K562 (cell line): Measurements from ENCODE around the gene SLC22A15. TPM values are rescaled to one million over a fixed set of nuclear protein-coding genes. Genes with fewer than 3 reads are reported as not detected.

ENCODE experiments used
- ATAC-seq: fragments of 200-7000 bp; cut with Tn5 transposase; 3 replicates; pipeline ENCODE4 v1.9.1; 2020; ENCODE audit warnings: moderate library complexity
- BruUV-seq: library from RNA; stranded (reverse); fragments of 400-500 nt; replicated peaks from 2 replicates; lab custom pipeline; 2021; lab: Mats Ljungman, UMichigan
- CTCF ChIA-PET: fragments of 300-600 bp; formaldehyde crosslinking; extraction: SDS; loops from one replicate; lab custom pipeline; 2021; ENCODE audit warnings: low intra/inter-chr PET ratio; lab: Yijun Ruan, JAX
- POLR2A ChIA-PET: fragments of 300-600, 350-650 bp; sonication (Branson Sonifier 250); formaldehyde crosslinking; extraction: SDS; loops from one replicate; lab custom pipeline; 2021; ENCODE audit warnings: antibody characterized with exemption, inconsistent platforms; lab: Yijun Ruan, JAX
- DNase-seq, 4 experiments: peaks; one replicate each; pipeline versions ENCODE4 v3.0.0 to v3.0.0-alpha.2; 2011 to 2018; ENCODE audit warnings: low spot score in 3 of 4, mixed read lengths in 3 of 4; ENCODE audit errors: extremely low read depth in 1 of 4
- FAIRE-seq: peaks from 2 replicates; lab custom pipeline; 2011; peaks lifted over from hg19 to GRCh38; lab: Jason Lieb, UNC
- H2AFZ ChIP-seq: 2 replicates; pipeline ENCODE4 v1.6.0; 2011; ENCODE audit warnings: low read depth, low read length, control low read depth, inconsistent platforms
- H3K27ac ChIP-seq: fragments of 200-600 bp; 3 replicates; pipeline ENCODE4 v1.8.0; 2011; ENCODE audit warnings: low read depth, mild to moderate bottlenecking, control low read depth, inconsistent platforms, low read length, moderate library complexity, mixed read lengths; ENCODE audit errors: extremely low read depth
- H3K27me3 ChIP-seq, 2 experiments: fragments of 300-600 bp in 1 of 2; 2 replicates in 1 of 2; 3 replicates in 1 of 2; pipeline versions ENCODE4 v1.6.0 to v1.8.0; 2011; ENCODE audit warnings: inconsistent platforms in 2 of 2, low read length in 2 of 2, mild to moderate bottlenecking in 1 of 2, mixed read lengths in 1 of 2, moderate library complexity in 1 of 2; ENCODE audit not compliant: control insufficient read depth in 2 of 2, insufficient read depth in 2 of 2
- H3K36me3 ChIP-seq: fragments of 300-600 bp; 3 replicates; pipeline ENCODE4 v1.8.0; 2011; ENCODE audit warnings: mild to moderate bottlenecking, low read length, inconsistent platforms; ENCODE audit not compliant: control insufficient read depth, insufficient read depth
- H3K4me1 ChIP-seq, 2 experiments: fragments of 200-600 bp in 1 of 2; replicated peaks in 1 of 2; 2 replicates in 1 of 2; 3 replicates in 1 of 2; pipeline versions ENCODE4 v1.5.1 to v1.8.0; 2011; ENCODE audit warnings: inconsistent platforms in 2 of 2, low read length in 2 of 2, mild to moderate bottlenecking in 1 of 2, mixed read lengths in 1 of 2, moderate library complexity in 1 of 2; ENCODE audit not compliant: control insufficient read depth in 2 of 2, insufficient read depth in 2 of 2
- H3K4me2 ChIP-seq: 2 replicates; pipeline ENCODE4 v1.6.1; 2011; ENCODE audit warnings: low read length, control low read depth, inconsistent platforms, mixed read lengths; ENCODE audit not compliant: insufficient read depth
- H3K4me3 ChIP-seq: fragments of 200-600 bp; sonication (generic), shearing (Covaris generic); 2 replicates; pipeline ENCODE4 v1.5.1; 2016; ENCODE audit warnings: control low read depth, inconsistent platforms
- H3K79me2 ChIP-seq: fragments of 200-600 bp; 3 replicates; pipeline ENCODE4 v1.8.0; 2011; ENCODE audit warnings: low read length, inconsistent platforms; ENCODE audit not compliant: control insufficient read depth, insufficient read depth
- H3K9ac ChIP-seq, 2 experiments: 2 replicates each; pipeline versions ENCODE4 v1.6.0 to v1.6.1; 2011; ENCODE audit warnings: low read depth in 2 of 2, low read length in 2 of 2, control low read depth in 1 of 2, inconsistent platforms in 1 of 2, mild to moderate bottlenecking in 1 of 2, mixed read lengths in 1 of 2; ENCODE audit not compliant: insufficient read depth in 1 of 2
- H3K9me1 ChIP-seq: one replicate; pipeline ENCODE4 v1.6.0; 2011; ENCODE audit warnings: inconsistent platforms, mild to moderate bottlenecking, low read length, moderate library complexity; ENCODE audit not compliant: control insufficient read depth, insufficient read depth
- H3K9me3 ChIP-seq: replicated peaks from 2 replicates; pipeline ENCODE4 v1.5.1; 2011; ENCODE audit warnings: low read depth, low read length, inconsistent platforms; ENCODE audit not compliant: control insufficient read depth, insufficient read depth
- H4K20me1 ChIP-seq: replicated peaks from 2 replicates; pipeline ENCODE4 v1.6.1; 2011; ENCODE audit warnings: low read length, inconsistent platforms, mixed read lengths; ENCODE audit not compliant: control insufficient read depth, insufficient read depth
- EGR1 ChIP-seq: fragments of 450-650 bp; conservative IDR thresholded peaks from 2 replicates; pipeline ENCODE4 v1.6.1; 2017; ENCODE audit warnings: mild to moderate bottlenecking
- HNRNPLL ChIP-seq: fragments of 200-400 bp; formaldehyde crosslinking; IDR thresholded peaks from 2 replicates; pipeline ENCODE4 v1.6.1; 2017; ENCODE audit warnings: low read length, low read depth, mild to moderate bottlenecking; ENCODE audit not compliant: poor library complexity, severe bottlenecking
- IRF1 ChIP-seq: sonication (generic); formaldehyde crosslinking; IDR thresholded peaks from 2 replicates; pipeline ENCODE4 v1.8.0; 2022; ENCODE audit warnings: missing genetic modification reagents, mild to moderate bottlenecking, borderline replicate concordance
- KDM1A ChIP-seq, 2 experiments: fragments of 450-650 bp; IDR thresholded peaks; 2 replicates each; pipeline ENCODE4 v1.6.1; 2016; ENCODE audit warnings: mild to moderate bottlenecking in 2 of 2
- SLC30A9 ChIP-seq: fragments of 250-450 bp; sonication (Bioruptor Pico); IDR thresholded peaks from 2 replicates; pipeline ENCODE4 v1.8.0; 2022; ENCODE audit warnings: mild to moderate bottlenecking, moderate library complexity
- SMAD1 ChIP-seq: fragments of 150-350 bp; IDR thresholded peaks from 2 replicates; pipeline ENCODE4 v1.6.1; 2014; ENCODE audit warnings: low read length, low read depth; ENCODE audit not compliant: partially characterized antibody
- U2AF1 ChIP-seq: fragments of 200-400 bp; formaldehyde crosslinking; optimal IDR thresholded peaks from 2 replicates; pipeline ENCODE3; 2017; ENCODE audit warnings: mild to moderate bottlenecking, low read depth, low read length, moderate library complexity
- ZNF316 ChIP-seq: fragments of 450-650 bp; IDR thresholded peaks from 2 replicates; pipeline ENCODE4 v1.6.1; 2016
- ZNF384 ChIP-seq: IDR thresholded peaks from 2 replicates; pipeline ENCODE4 v1.6.1; 2012; ENCODE audit warnings: low read depth, low read length, improper control_type of control experiment
- ZNF707 ChIP-seq: fragments of 250-450 bp; sonication (Bioruptor Pico); conservative IDR thresholded peaks from 2 replicates; pipeline ENCODE4 v1.8.0; 2022; ENCODE audit warnings: inconsistent platforms, mild to moderate bottlenecking, moderate library complexity
- WGBS: fragments of 100-300 bp; shearing (Covaris generic); methylation state at CpG from one replicate; pipeline ENCODE4 v1.1.6; 2016; ENCODE audit warnings: low coverage, mixed read lengths; ENCODE audit not compliant: insufficient coverage; ENCODE audit errors: missing lambda C conversion rate; 5-methylcytosine and 5-hydroxymethylcytosine counted together
- in situ Hi-C: fragments of 300-500 bp; cut with MboI; formaldehyde crosslinking; loops from 4 replicates; pipeline ENCODE4 v1.15.0; 2018; ENCODE audit warnings: inconsistent platforms, mixed read lengths
- intact Hi-C: fragments of 100-400 bp; cut with micrococcal nuclease; formaldehyde crosslinking; loops from 2 replicates; pipeline ENCODE4 v1.14.2; 2022
- polyA plus RNA-seq, 8 experiments: library from polyadenylated mRNA; depleted of rRNA in 4 of 8; stranded (reverse) in 5 of 8; unstranded in 3 of 8; fragments of >200 nt; fragmentation: Nextera tagmentation in 2 of 8; fragmentation: Illumina TruSeq in 1 of 8; extraction: Ambion mirVana in 2 of 8; extraction: Trizol in 1 of 8; gene quantifications; 2 replicates each; pipeline versions ENCODE4 v1.2.1 to v1.2.3, GENCODE V29; 2011 to 2014; ENCODE audit warnings: inconsistent platforms in 1 of 8, missing spikeins in 1 of 8
- total RNA-seq, 7 experiments: library from RNA; depleted of rRNA in 6 of 7; stranded (reverse); fragments of >200 nt in 6 of 7; fragmentation: Illumina TruSeq in 2 of 7; extraction: Trizol in 2 of 7; gene quantifications; 2 replicates each; pipeline versions ENCODE4 v1.2.1 to v1.2.3, GENCODE V29; 2011 to 2021; ENCODE audit warnings: low replicate concordance in 1 of 7
- TF ChIP-seq, protein P1 (sequence below): IDR thresholded peaks from 2 replicates; pipeline ENCODE4 v1.6.1; 2014; ENCODE audit warnings: antibody characterized with exemption
- TF ChIP-seq, protein P2 (sequence below): fragments of 450-650 bp; IDR thresholded peaks from 2 replicates; pipeline ENCODE4 v1.6.1; 2018; ENCODE audit warnings: mild to moderate bottlenecking, low read depth; ENCODE audit not compliant: partially characterized antibody

SLC22A15 gene
- total and polyA plus RNA-seq, 9 of the 15 experiments (the other 6 are each of a cell fraction or from before 2014, with no cell fraction given) = 0.24 to 2.7 (median 1.2) TPM

- no peak for TF ChIP-seq ZNF384
- TF ChIP-seq, protein P1, sequence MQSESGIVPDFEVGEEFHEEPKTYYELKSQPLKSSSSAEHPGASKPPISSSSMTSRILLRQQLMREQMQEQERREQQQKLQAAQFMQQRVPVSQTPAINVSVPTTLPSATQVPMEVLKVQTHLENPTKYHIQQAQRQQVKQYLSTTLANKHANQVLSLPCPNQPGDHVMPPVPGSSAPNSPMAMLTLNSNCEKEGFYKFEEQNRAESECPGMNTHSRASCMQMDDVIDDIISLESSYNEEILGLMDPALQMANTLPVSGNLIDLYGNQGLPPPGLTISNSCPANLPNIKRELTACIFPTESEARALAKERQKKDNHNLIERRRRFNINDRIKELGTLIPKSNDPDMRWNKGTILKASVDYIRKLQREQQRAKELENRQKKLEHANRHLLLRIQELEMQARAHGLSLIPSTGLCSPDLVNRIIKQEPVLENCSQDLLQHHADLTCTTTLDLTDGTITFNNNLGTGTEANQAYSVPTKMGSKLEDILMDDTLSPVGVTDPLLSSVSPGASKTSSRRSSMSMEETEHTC = no peak
- TF ChIP-seq, protein P2, sequence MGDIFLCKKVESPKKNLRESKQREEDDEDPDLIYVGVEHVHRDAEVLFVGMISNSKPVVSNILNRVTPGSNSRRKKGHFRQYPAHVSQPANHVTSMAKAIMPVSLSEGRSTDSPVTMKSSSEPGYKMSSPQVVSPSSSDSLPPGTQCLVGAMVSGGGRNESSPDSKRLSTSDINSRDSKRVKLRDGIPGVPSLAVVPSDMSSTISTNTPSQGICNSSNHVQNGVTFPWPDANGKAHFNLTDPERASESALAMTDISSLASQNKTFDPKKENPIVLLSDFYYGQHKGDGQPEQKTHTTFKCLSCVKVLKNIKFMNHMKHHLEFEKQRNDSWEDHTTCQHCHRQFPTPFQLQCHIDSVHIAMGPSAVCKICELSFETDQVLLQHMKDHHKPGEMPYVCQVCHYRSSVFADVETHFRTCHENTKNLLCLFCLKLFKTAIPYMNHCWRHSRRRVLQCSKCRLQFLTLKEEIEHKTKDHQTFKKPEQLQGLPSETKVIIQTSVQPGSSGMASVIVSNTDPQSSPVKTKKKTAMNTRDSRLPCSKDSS = no peak
- no peak for TF ChIP-seq SLC30A9 (CRISPR knock-in tag)
Observed at GRCh38 chr1:115946116-115946515, 30.2 kb upstream of the SLC22A15 start (continued).

DNA sequence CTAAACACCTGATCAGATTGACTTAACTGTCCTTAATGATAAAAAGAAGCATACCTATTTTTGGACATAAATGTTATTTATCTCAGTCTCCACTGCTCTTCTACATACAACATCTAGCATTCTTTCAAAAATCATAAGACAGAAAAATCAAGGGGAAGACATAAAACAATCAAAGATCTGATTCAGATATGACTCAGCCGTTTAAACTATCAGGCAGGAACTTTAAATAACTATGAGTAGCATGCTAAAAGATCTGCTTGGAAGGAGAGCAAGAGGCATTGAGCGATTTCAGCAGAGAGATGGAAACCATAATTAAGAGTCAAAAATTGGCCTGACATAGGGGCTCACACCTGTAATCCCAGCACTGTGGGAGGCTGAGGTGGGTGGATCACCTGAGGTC, 27.2 kb upstream of the SLC22A15 start:
- intact Hi-C loops = no loop called here
- ChIA-PET POLR2A (no interaction called here), CTCF (no interaction called here)
- in situ Hi-C loops = no loop called here
- FAIRE-seq (no peak), ATAC-seq (no peak), DNase-seq (no peak)
- BruUV-seq = no TSS peak
- Histone ChIP-seq H3K9ac (no peak overlapping the region), H3K4me2 (no peak overlapping the region), H3K79me2 (no peaks in the 10 kb centered on the region), H3K9me3 (no peaks in the 10 kb centered on the region), H4K20me1 (no peaks in the 10 kb centered on the region), H2AFZ (no peak overlapping the region), H3K36me3 (no peaks in the 10 kb centered on the region), H3K27me3 (no peaks in the 10 kb centered on the region), H3K27ac (no peak overlapping the region), H3K4me3 (no peak overlapping the region), H3K9me1 (no peaks in the 10 kb centered on the region), H3K4me1 (no peaks in the 10 kb centered on the region)
- WGBS = 6% methylated on average over 2 of the region's 2 CpGs
- TF ChIP-seq KDM1A (IDR thresholded peaks at IDR 0.05) = no peak
- no peak for TF ChIP-seq IRF1 (CRISPR knock-in tag)
- TF ChIP-seq ZNF707 (CRISPR knock-in tag) = no peak
- TF ChIP-seq EGR1 = no peak
- TF ChIP-seq HNRNPLL = no peak
- no peak for TF ChIP-seq ZNF316
- TF ChIP-seq U2AF1 = no peak
- no peak for TF ChIP-seq SMAD1
